ENCODE measurements around the gene CAB39L.

DNA sequence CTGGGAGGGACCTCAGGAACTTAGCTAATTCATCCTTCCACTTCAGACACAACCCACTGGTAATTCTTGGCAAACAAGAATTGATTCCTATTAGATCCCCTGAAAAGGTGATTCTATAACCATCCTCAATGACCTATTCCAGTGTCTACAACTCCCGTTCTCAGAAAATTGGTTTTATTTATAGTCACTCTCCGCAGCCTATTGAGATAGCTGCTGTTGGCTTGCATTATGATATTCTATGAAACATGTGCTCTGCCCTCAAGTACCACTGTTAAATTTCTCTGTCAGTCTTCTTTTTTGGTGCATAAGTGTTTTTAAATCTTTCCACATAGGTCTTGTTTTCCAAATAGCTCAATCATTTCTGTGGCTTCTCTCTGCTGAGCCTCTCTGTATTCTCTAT is 121.2 kb downstream of the CAB39L start:
- no peak for TF ChIP-seq POLR2A (IDR thresholded peaks at IDR 0.05; ENCODE audit: low read depth, low read length)
- TF ChIP-seq, protein P1, sequence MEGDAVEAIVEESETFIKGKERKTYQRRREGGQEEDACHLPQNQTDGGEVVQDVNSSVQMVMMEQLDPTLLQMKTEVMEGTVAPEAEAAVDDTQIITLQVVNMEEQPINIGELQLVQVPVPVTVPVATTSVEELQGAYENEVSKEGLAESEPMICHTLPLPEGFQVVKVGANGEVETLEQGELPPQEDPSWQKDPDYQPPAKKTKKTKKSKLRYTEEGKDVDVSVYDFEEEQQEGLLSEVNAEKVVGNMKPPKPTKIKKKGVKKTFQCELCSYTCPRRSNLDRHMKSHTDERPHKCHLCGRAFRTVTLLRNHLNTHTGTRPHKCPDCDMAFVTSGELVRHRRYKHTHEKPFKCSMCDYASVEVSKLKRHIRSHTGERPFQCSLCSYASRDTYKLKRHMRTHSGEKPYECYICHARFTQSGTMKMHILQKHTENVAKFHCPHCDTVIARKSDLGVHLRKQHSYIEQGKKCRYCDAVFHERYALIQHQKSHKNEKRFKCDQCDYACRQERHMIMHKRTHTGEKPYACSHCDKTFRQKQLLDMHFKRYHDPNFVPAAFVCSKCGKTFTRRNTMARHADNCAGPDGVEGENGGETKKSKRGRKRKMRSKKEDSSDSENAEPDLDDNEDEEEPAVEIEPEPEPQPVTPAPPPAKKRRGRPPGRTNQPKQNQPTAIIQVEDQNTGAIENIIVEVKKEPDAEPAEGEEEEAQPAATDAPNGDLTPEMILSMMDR (IDR thresholded peaks at IDR 0.05; ENCODE audit: extremely low read depth in 1 of 2, insufficient read depth in 1 of 2, low read depth in 1 of 2, low read length in 2 of 2): no peak
- TF ChIP-seq POLR2AphosphoS5 (IDR thresholded peaks at IDR 0.05; ENCODE audit: insufficient read depth, low read depth, low read length): no peak
- TF ChIP-seq EZH2 (IDR thresholded peaks at IDR 0.05; ENCODE audit: borderline replicate concordance, low read depth, low read length, severe bottlenecking): no peak
- no peak for TF ChIP-seq JUN (IDR thresholded peaks at IDR 0.05; ENCODE audit: borderline replicate concordance, insufficient read depth, insufficient read length, low read depth)
- no peak for TF ChIP-seq MYC (IDR thresholded peaks at IDR 0.05; ENCODE audit: low read depth, low read length)

Data from endothelial cell of umbilical vein (primary cell).